Gastroesophageal sphincter (tissue), 3 donors: ENCODE measurements around the gene SGSH.
A peak's percentile ranks its signal among the peaks of the same experiment; 100 is the strongest.

Experiments
- POLR2A ChIP-seq, 2 donors: fragments of 450-650 bp; IDR thresholded peaks; one replicate each; pipeline ENCODE4 v1.6.1; 2017; ENCODE audit warnings: antibody characterized with exemption in 2 of 2, mild to moderate bottlenecking in 2 of 2, moderate library complexity in 1 of 2
- TF ChIP-seq, protein P1 (sequence below), 4 experiments: fragments of 200-600 bp in 2 of 4; fragments of 450-650 bp in 2 of 4; sonication (generic) in 1 of 4; IDR thresholded peaks; one replicate each; pipeline ENCODE4 v1.5.1; 2017 to 2019; ENCODE audit warnings: antibody characterized with exemption in 4 of 4, mild to moderate bottlenecking in 2 of 4, moderate library complexity in 2 of 4

GRCh38 chr17:80195671-80196529 is 24.2 kb downstream of the SGSH start:
- TF ChIP-seq, protein P1, sequence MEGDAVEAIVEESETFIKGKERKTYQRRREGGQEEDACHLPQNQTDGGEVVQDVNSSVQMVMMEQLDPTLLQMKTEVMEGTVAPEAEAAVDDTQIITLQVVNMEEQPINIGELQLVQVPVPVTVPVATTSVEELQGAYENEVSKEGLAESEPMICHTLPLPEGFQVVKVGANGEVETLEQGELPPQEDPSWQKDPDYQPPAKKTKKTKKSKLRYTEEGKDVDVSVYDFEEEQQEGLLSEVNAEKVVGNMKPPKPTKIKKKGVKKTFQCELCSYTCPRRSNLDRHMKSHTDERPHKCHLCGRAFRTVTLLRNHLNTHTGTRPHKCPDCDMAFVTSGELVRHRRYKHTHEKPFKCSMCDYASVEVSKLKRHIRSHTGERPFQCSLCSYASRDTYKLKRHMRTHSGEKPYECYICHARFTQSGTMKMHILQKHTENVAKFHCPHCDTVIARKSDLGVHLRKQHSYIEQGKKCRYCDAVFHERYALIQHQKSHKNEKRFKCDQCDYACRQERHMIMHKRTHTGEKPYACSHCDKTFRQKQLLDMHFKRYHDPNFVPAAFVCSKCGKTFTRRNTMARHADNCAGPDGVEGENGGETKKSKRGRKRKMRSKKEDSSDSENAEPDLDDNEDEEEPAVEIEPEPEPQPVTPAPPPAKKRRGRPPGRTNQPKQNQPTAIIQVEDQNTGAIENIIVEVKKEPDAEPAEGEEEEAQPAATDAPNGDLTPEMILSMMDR (IDR thresholded peaks at IDR 0.05) = peak in 3 of 4 experiments; percentile 65 to 84 (median 74)
- TF ChIP-seq POLR2A (IDR thresholded peaks at IDR 0.05) = no peak
